Activated CD4-positive, alpha-beta memory T cell treated with anti-CD3 and anti-CD28 coated beads for 36 hours (primary cell): ENCODE measurements around the gene KAT2B. TPM values are rescaled to one million over a fixed set of nuclear protein-coding genes. Genes with fewer than 3 reads are reported as not detected.
A peak's percentile ranks its signal among the peaks of the same experiment; 100 is the strongest.
"Not testable (repeated sequence)": the region's sequence is repeated elsewhere in the genome, so short reads cannot be mapped to it uniquely, and the experiment has no call there.

ENCODE experiments used
- CTCF ChIA-PET: fragments of 350-600 bp; sonication (Branson Sonifier 250); formaldehyde crosslinking; loops from one replicate; lab custom pipeline; 2021; ENCODE audit warnings: antibody characterized with exemption, inconsistent platforms; lab: Charles Lee
- POLR2A ChIA-PET: fragments of 350-600 bp; sonication (Branson Sonifier 250); formaldehyde crosslinking; loops from one replicate; lab custom pipeline; 2021; ENCODE audit warnings: antibody characterized with exemption; lab: Charles Lee
- DNase-seq: peaks from one replicate; pipeline ENCODE4 v3.0.0-alpha.2; 2020
- H3K27ac Mint-ChIP-seq: one replicate; pipeline ENCODE4 v1.8.0; 2021; ENCODE audit warnings: mixed read lengths
- H3K27me3 Mint-ChIP-seq: one replicate; pipeline ENCODE4 v1.8.0; 2021; ENCODE audit warnings: mixed read lengths
- H3K36me3 Mint-ChIP-seq: one replicate; pipeline ENCODE4 v1.8.0; 2021; ENCODE audit warnings: mixed read lengths
- H3K4me1 Mint-ChIP-seq: one replicate; pipeline ENCODE4 v1.8.0; 2021; ENCODE audit warnings: low read depth, mixed read lengths
- H3K4me3 Mint-ChIP-seq: one replicate; pipeline ENCODE4 v1.8.0; 2021; ENCODE audit warnings: mild to moderate bottlenecking, mixed read lengths
- H3K9me3 Mint-ChIP-seq: one replicate; pipeline ENCODE4 v1.8.0; 2021; ENCODE audit warnings: mixed read lengths
- intact Hi-C: fragments of 100-400 bp; cut with micrococcal nuclease; formaldehyde crosslinking; loops from one replicate; pipeline ENCODE4 v1.15.1; 2023
- total RNA-seq, 2 experiments: library from RNA; stranded (reverse); gene quantifications; one replicate each; pipeline ENCODE4 v1.2.3, GENCODE V29; 2021

KAT2B gene
- 10 to 100 TPM; 43.4 to 49.0 TPM for total RNA-seq

- POLR2A ChIA-PET: interaction anchor here (0.8 to 5.5 kb wide), 7 partner anchors 14 to 109 kb away, joined by 3 to 88 read pairs (median 13); partner anchors contain the start of gene RAB5A
- H3K27me3 Mint-ChIP-seq: no peaks in the 10 kb centered on the region
- H3K4me1 Mint-ChIP-seq: peaks cover 49% of the 10 kb centered on the region
These were observed at the start of gene KAT2B for GRCh38 chr3:20039765-20040547. Gene KAT2B, plus strand, starts transcription at chr3:20040446. Its CDS starts 32 bp downstream, at chr3:20040478.

GRCh38 chr3:19994796-19995195 lies 45.5 kb upstream of the KAT2B start:
- H3K27ac Mint-ChIP-seq: no peak overlapping the region
- H3K36me3 Mint-ChIP-seq: no peaks in the 10 kb centered on the region
- intact Hi-C loops: no loop called here
- H3K9me3 Mint-ChIP-seq: peaks cover 4% of the 10 kb centered on the region
- no peaks in the 10 kb centered on the region for H3K4me1 Mint-ChIP-seq
- H3K27me3 Mint-ChIP-seq: no peaks in the 10 kb centered on the region
- ChIA-PET CTCF (no interaction called here), POLR2A (no interaction called here)
- no peak overlapping the region for H3K4me3 Mint-ChIP-seq
- DNase-seq: no peak

More at GRCh38 chr3:20039765-20040547, at the start of gene KAT2B:
- peak; percentile 91 for DNase-seq
- CTCF ChIA-PET: interaction anchor here (0.6 to 2.8 kb wide), 7 partner anchors 12 to 146 kb away, joined by 3 to 23 read pairs (median 8); partner anchors contain the start of gene SGO1
- no peaks in the 10 kb centered on the region for H3K36me3 Mint-ChIP-seq
- intact Hi-C loops: loop anchor here (1.0 to 2.0 kb wide), 2 partner anchors 93 to 155 kb away; partner anchors contain the start of gene RAB5A
- no peaks in the 10 kb centered on the region for H3K9me3 Mint-ChIP-seq
- peak within 1 kb of the TSS; percentile 95 for H3K27ac Mint-ChIP-seq
- peak within 1 kb of the TSS; percentile 91 for H3K4me3 Mint-ChIP-seq

- intact Hi-C loops: no loop called here
- Mint-ChIP-seq H3K9me3 (peaks cover 4% of the 10 kb centered on the region), H3K4me3 (no peak overlapping the region), H3K36me3 (no peaks in the 10 kb centered on the region), H3K4me1 (no peaks in the 10 kb centered on the region), H3K27ac (no peak overlapping the region), H3K27me3 (no peaks in the 10 kb centered on the region)
- CTCF ChIA-PET: no interaction called here
- no peak for DNase-seq
- POLR2A ChIA-PET: no interaction called here
These were observed 42.7 kb upstream of the KAT2B start for GRCh38 chr3:19997502-19997901.

- H3K36me3 Mint-ChIP-seq: no peaks in the 10 kb centered on the region
- H3K4me3 Mint-ChIP-seq: no peak overlapping the region
- H3K27ac Mint-ChIP-seq: no peak overlapping the region
- ChIA-PET CTCF (no interaction called here), POLR2A (no interaction called here)
- H3K4me1 Mint-ChIP-seq: no peaks in the 10 kb centered on the region
- DNase-seq: no peak
- H3K27me3 Mint-ChIP-seq: no peaks in the 10 kb centered on the region
- peaks cover 4% of the 10 kb centered on the region for H3K9me3 Mint-ChIP-seq
- intact Hi-C loops: no loop called here
These were observed 38.3 kb upstream of the KAT2B start for GRCh38 chr3:20001932-20002331.

GRCh38 chr3:20007960-20008359 lies 32.3 kb upstream of the KAT2B start:
- POLR2A ChIA-PET: no interaction called here
- Mint-ChIP-seq H3K4me1 (no peaks in the 10 kb centered on the region), H3K4me3 (no peak overlapping the region), H3K9me3 (no peaks in the 10 kb centered on the region), H3K27me3 (no peaks in the 10 kb centered on the region), H3K36me3 (no peaks in the 10 kb centered on the region), H3K27ac (no peak overlapping the region)
- intact Hi-C loops: no loop called here
- CTCF ChIA-PET: no interaction called here
- DNase-seq: no peak

GRCh38 chr3:20008646-20009045 lies 31.6 kb upstream of the KAT2B start:
- ChIA-PET POLR2A (no interaction called here), CTCF (no interaction called here)
- no peak overlapping the region for H3K4me3 Mint-ChIP-seq
- H3K9me3 Mint-ChIP-seq: no peaks in the 10 kb centered on the region
- DNase-seq: no peak
- no peaks in the 10 kb centered on the region for H3K4me1 Mint-ChIP-seq
- no peaks in the 10 kb centered on the region for H3K27me3 Mint-ChIP-seq
- H3K36me3 Mint-ChIP-seq: no peaks in the 10 kb centered on the region
- H3K27ac Mint-ChIP-seq: no peak overlapping the region
- intact Hi-C loops: no loop called here

GRCh38 chr3:20012164-20012563 lies 28.1 kb upstream of the KAT2B start, which contains the start of gene PP2D1:
Gene PP2D1, minus strand, starts transcription at chr3:20012264. Its CDS starts 192 bp downstream, at chr3:20012072.
- Mint-ChIP-seq H3K4me1 (no peaks in the 10 kb centered on the region), H3K9me3 (no peaks in the 10 kb centered on the region), H3K27ac (no peak within 1 kb of the TSS), H3K4me3 (no peak within 1 kb of the TSS), H3K27me3 (no peaks in the 10 kb centered on the region), H3K36me3 (no peaks in the 10 kb centered on the region)
- intact Hi-C loops: no loop called here
- CTCF ChIA-PET: no interaction called here
- POLR2A ChIA-PET: no interaction called here
- no peak for DNase-seq

- ChIA-PET CTCF (no interaction called here), POLR2A (no interaction called here)
- Mint-ChIP-seq H3K36me3 (no peaks in the 10 kb centered on the region), H3K27me3 (no peaks in the 10 kb centered on the region), H3K4me3 (no peak overlapping the region), H3K4me1 (no peaks in the 10 kb centered on the region), H3K9me3 (no peaks in the 10 kb centered on the region), H3K27ac (no peak overlapping the region)
- intact Hi-C loops: no loop called here
- no peak for DNase-seq
These were observed 26.9 kb upstream of the KAT2B start for GRCh38 chr3:20013396-20013795.

- CTCF ChIA-PET: interaction anchor here (0.8 kb wide), 1 partner anchor 1732 kb away, joined by 3 read pairs; no protein-coding TSS in a partner anchor
These were observed 24.7 kb upstream of the KAT2B start for GRCh38 chr3:20015525-20015924.

GRCh38 chr3:20016076-20016475 lies 24.2 kb upstream of the KAT2B start:
- CTCF ChIA-PET, H3K36me3 Mint-ChIP-seq, H3K4me1 Mint-ChIP-seq, H3K9me3 Mint-ChIP-seq, H3K27me3 Mint-ChIP-seq, H3K4me3 Mint-ChIP-seq, POLR2A ChIA-PET, H3K27ac Mint-ChIP-seq, DNase-seq, intact Hi-C loops: not testable (repeated sequence)

More at GRCh38 chr3:20015525-20015924, 24.7 kb upstream of the KAT2B start:
- Mint-ChIP-seq H3K27me3 (no peaks in the 10 kb centered on the region), H3K4me3 (no peak overlapping the region), H3K36me3 (no peaks in the 10 kb centered on the region), H3K27ac (no peak overlapping the region), H3K4me1 (no peaks in the 10 kb centered on the region), H3K9me3 (no peaks in the 10 kb centered on the region)
- intact Hi-C loops: no loop called here
- no peak for DNase-seq
- POLR2A ChIA-PET: no interaction called here

- no peak for DNase-seq
- H3K4me3 Mint-ChIP-seq: no peak overlapping the region
- no peaks in the 10 kb centered on the region for H3K36me3 Mint-ChIP-seq
- ChIA-PET POLR2A (no interaction called here), CTCF (interaction anchor here (0.6 kb wide), 1 partner anchor 21 kb away, joined by 3 read pairs; no protein-coding TSS in a partner anchor)
- intact Hi-C loops: no loop called here
- no peaks in the 10 kb centered on the region for H3K4me1 Mint-ChIP-seq
- H3K27me3 Mint-ChIP-seq: no peaks in the 10 kb centered on the region
- no peak overlapping the region for H3K27ac Mint-ChIP-seq
- no peaks in the 10 kb centered on the region for H3K9me3 Mint-ChIP-seq
These were observed 17.2 kb upstream of the KAT2B start for GRCh38 chr3:20022954-20023622.

- intact Hi-C loops: no loop called here
- no peaks in the 10 kb centered on the region for H3K4me1 Mint-ChIP-seq
- H3K27me3 Mint-ChIP-seq: no peaks in the 10 kb centered on the region
- H3K9me3 Mint-ChIP-seq: no peaks in the 10 kb centered on the region
- no peaks in the 10 kb centered on the region for H3K36me3 Mint-ChIP-seq
- ChIA-PET POLR2A (no interaction called here), CTCF (interaction anchor here (0.6 kb wide), 1 partner anchor 20 kb away, joined by 3 read pairs; no protein-coding TSS in a partner anchor)
- H3K4me3 Mint-ChIP-seq: no peak overlapping the region
- DNase-seq: no peak
- no peak overlapping the region for H3K27ac Mint-ChIP-seq
These were observed 16.4 kb upstream of the KAT2B start for GRCh38 chr3:20023623-20024405.
